ENCODE measurements around the gene DDR2. TPM values are rescaled to one million over a fixed set of nuclear protein-coding genes. Genes with fewer than 3 reads are reported as not detected.

The DDR2 gene
- total RNA-seq: 8.5 TPM

DNA sequence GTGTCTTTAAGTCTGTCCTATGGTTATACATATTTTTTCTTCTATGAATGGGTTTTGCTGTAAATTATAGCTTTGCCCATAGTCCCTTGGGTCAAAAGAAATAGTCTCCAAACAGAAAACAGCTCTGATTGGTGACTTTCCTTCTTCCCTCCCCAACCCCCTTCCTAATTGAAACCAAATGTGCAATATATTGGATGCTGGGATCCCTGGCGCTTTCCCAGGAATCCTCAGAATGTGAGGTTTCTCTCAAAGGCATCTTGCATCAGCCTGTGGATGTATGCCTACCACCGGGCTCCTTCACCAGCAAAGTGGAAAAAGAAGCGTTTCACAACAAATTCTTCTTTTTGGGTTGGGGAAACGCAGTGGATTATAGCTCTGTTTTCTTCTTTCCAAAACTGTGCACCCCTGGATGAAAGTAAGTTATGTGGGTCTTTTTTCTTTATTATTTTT is at the start of gene DDR2:
Gene DDR2, plus strand, starts transcription at position 248 of the 450 bp plus-strand sequence. CDS start 86,600 bp downstream, outside the sequence.

DNA sequence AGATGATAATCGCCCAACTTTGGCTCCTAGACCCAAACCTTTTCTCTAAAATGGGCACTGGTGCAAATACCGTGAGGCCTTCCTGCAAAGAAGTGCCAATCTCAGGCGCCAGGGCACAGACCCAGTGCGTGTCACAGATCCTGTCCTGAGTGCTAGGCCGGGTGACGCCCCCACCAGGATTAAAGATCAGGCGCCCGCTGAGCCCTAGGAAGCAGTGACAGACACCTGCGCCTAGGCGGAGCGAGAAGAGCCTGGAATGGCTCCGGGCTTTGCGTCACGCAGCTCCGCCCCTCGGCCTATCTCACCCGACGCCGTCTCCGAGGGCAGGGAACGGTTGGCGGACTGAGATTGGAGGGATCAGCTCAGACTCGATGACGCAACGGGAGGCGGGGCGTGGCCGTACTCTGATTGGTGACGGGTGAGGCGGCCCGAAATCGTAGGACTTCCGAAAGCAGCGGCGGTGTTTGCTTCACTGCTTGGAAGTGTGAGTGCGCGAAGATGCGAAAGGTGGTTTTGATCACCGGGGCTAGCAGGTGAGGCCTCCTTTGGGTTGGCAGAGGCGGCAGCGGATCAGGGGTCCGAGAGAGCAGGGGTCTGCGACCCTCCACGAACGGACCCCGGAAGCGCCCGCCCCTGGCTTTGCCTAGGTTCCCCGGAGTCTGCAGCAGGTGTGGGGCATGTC is 158.2 kb downstream of the DDR2 start, which contains the start of gene HSD17B7:
Gene HSD17B7, plus strand, starts transcription at position 400 of the 682 bp plus-strand sequence. Its CDS starts 99 bp downstream, at position 499.

Small RNAs within 50 kb of the gene (small RNA-seq; reads per million reads assigned to genes)
- gene RN7SL861P (ENCODE audit: low replicate concordance): not detected

Other genes starting within 250 kb of the DDR2 start
- gene SH2D1B, start 220.3 kb upstream of the DDR2 start, total RNA-seq: not detected
- 35.4 TPM for gene UHMK1, start 134.6 kb upstream of the DDR2 start, total RNA-seq
- 38.5 TPM for gene UAP1, start 70.7 kb upstream of the DDR2 start, total RNA-seq
- 41.9 TPM for gene HSD17B7, start 158.2 kb downstream of the DDR2 start, total RNA-seq
- 0.94 TPM for gene CCDC190, start 228.7 kb downstream of the DDR2 start, total RNA-seq

Measured in parietal lobe (tissue), 2 donors.